HG03045 (cell line): Measurements from ENCODE around the gene LAIR1.
"Not testable (repeated sequence)": the region's sequence is repeated elsewhere in the genome, so short reads cannot be mapped to it uniquely, and the experiment has no call there.

Experiments used
- ATAC-seq: cut with Tn5 transposase; IDR thresholded peaks from one replicate; pipeline ENCODE4 v1.9.1; 2021; ENCODE audit warnings: mild to moderate bottlenecking, moderate library complexity; ENCODE audit not compliant: unreplicated experiment

LAIR1 gene

GRCh38 chr19:54376610-54377285, 12.0 kb upstream of the LAIR1 start:
- no peak for ATAC-seq

GRCh38 chr19:54375181-54375938, 10.6 kb upstream of the LAIR1 start:
- not testable (repeated sequence) for ATAC-seq

- ATAC-seq = no peak
These were observed 9.3 kb upstream of the LAIR1 start for GRCh38 chr19:54373781-54374631.

- not testable (repeated sequence) for ATAC-seq
These were observed 6.7 kb upstream of the LAIR1 start for GRCh38 chr19:54371453-54371852.

GRCh38 chr19:54370434-54370796, 5.7 kb upstream of the LAIR1 start:
- not testable (repeated sequence) for ATAC-seq

GRCh38 chr19:54369688-54370433, 5.1 kb upstream of the LAIR1 start:
- ATAC-seq = not testable (repeated sequence)

- ATAC-seq = no peak
These were observed 4.5 kb upstream of the LAIR1 start for GRCh38 chr19:54369082-54369687.

GRCh38 chr19:54366811-54367210, 2.1 kb upstream of the LAIR1 start:
- ATAC-seq = no peak

GRCh38 chr19:54365798-54366197, 1.1 kb upstream of the LAIR1 start:
- ATAC-seq = not testable (repeated sequence)

GRCh38 chr19:54361680-54362422, 2.9 kb downstream of the LAIR1 start:
- ATAC-seq = not testable (repeated sequence)

- ATAC-seq = not testable (repeated sequence)
These were observed 5.4 kb downstream of the LAIR1 start for GRCh38 chr19:54359149-54359820.

GRCh38 chr19:54357381-54357780, 7.3 kb downstream of the LAIR1 start:
- no peak for ATAC-seq

GRCh38 chr19:54356444-54357056, 8.2 kb downstream of the LAIR1 start:
- ATAC-seq = no peak

- ATAC-seq = no peak
These were observed 9.1 kb downstream of the LAIR1 start for GRCh38 chr19:54355675-54356074.

- ATAC-seq = no peak
These were observed 10.0 kb downstream of the LAIR1 start for GRCh38 chr19:54354761-54355160.

GRCh38 chr19:54352546-54352945, 12.2 kb downstream of the LAIR1 start:
- ATAC-seq = no peak

- no peak for ATAC-seq
These were observed 12.7 kb downstream of the LAIR1 start for GRCh38 chr19:54352041-54352440.

- no peak for ATAC-seq
These were observed 13.3 kb downstream of the LAIR1 start for GRCh38 chr19:54351474-54351873.

GRCh38 chr19:54345938-54346386, 18.8 kb downstream of the LAIR1 start:
- no peak for ATAC-seq
